Endothelial cell of hepatic sinusoid (primary cell): ENCODE data around the gene ARRDC1.
"Not testable (repeated sequence)": the region's sequence is repeated elsewhere in the genome, so short reads cannot be mapped to it uniquely, and the experiment has no call there.

Experiments
- in situ Hi-C: cut with HindIII; loops from 2 replicates; pipeline ENCODE4 v1.10.0; 2017; ENCODE audit warnings: low sequenced_read_pairs

Gene ARRDC1

GRCh38 chr9:137611623-137612609 lies 6.4 kb downstream of the ARRDC1 start:
- in situ Hi-C loops: no loop called here

GRCh38 chr9:137612741-137613142 lies 7.3 kb downstream of the ARRDC1 start:
- in situ Hi-C loops: no loop called here

- in situ Hi-C loops: no loop called here
Observed at GRCh38 chr9:137613259-137613658, 7.8 kb downstream of the ARRDC1 start.

- in situ Hi-C loops: no loop called here
Observed at GRCh38 chr9:137613738-137614523, 8.4 kb downstream of the ARRDC1 start.

- in situ Hi-C loops: no loop called here
Observed at GRCh38 chr9:137614631-137615386, 9.3 kb downstream of the ARRDC1 start.

GRCh38 chr9:137615387-137615871 lies 9.9 kb downstream of the ARRDC1 start:
- in situ Hi-C loops: no loop called here

GRCh38 chr9:137618105-137619067 lies 12.9 kb downstream of the ARRDC1 start, which contains the start of gene EHMT1:
Gene EHMT1, plus strand, starts transcription at chr9:137619005. Its CDS starts 24 bp downstream, at chr9:137619029.
- in situ Hi-C loops: no loop called here

- in situ Hi-C loops: no loop called here
Observed at GRCh38 chr9:137619240-137620047, 14.0 kb downstream of the ARRDC1 start.

GRCh38 chr9:137620048-137620405 lies 14.5 kb downstream of the ARRDC1 start:
- in situ Hi-C loops: no loop called here

GRCh38 chr9:137620581-137620980 lies 15.1 kb downstream of the ARRDC1 start:
- in situ Hi-C loops: no loop called here

GRCh38 chr9:137621131-137621757 lies 15.8 kb downstream of the ARRDC1 start:
- in situ Hi-C loops: no loop called here

GRCh38 chr9:137622211-137622610 lies 16.7 kb downstream of the ARRDC1 start:
- in situ Hi-C loops: not testable (repeated sequence)

- in situ Hi-C loops: no loop called here
Observed at GRCh38 chr9:137626464-137626863, 21.0 kb downstream of the ARRDC1 start.

GRCh38 chr9:137627406-137627805 lies 21.9 kb downstream of the ARRDC1 start:
- in situ Hi-C loops: not testable (repeated sequence)

- in situ Hi-C loops: loop anchor here (5.0 kb wide), 1 partner anchor 48 kb away; no protein-coding TSS in a partner anchor
Observed at GRCh38 chr9:137630126-137630525, 24.6 kb downstream of the ARRDC1 start.

- in situ Hi-C loops: loop anchor here (5.0 kb wide), 1 partner anchor 48 kb away; no protein-coding TSS in a partner anchor
Observed at GRCh38 chr9:137630679-137631078, 25.2 kb downstream of the ARRDC1 start.

- in situ Hi-C loops: loop anchor here (5.0 kb wide), 1 partner anchor 49 kb away; no protein-coding TSS in a partner anchor
Observed at GRCh38 chr9:137631345-137632229, 26.1 kb downstream of the ARRDC1 start.
